Neuron (in vitro differentiated cells): ENCODE data around the gene TTYH2.
"Not testable (repeated sequence)": the region's sequence is repeated elsewhere in the genome, so short reads cannot be mapped to it uniquely, and the experiment has no call there.

Experiments used
- H2AFZ ChIP-seq: one replicate; pipeline ENCODE4 v1.6.1; 2013; ENCODE audit warnings: low read depth, mild to moderate bottlenecking, inconsistent platforms, low read length, moderate library complexity
- H3K27me3 ChIP-seq: one replicate; pipeline ENCODE4 v1.6.1; 2013; ENCODE audit warnings: low read length; ENCODE audit not compliant: insufficient read depth
- H3K36me3 ChIP-seq: one replicate; pipeline ENCODE4 v1.6.1; 2013; ENCODE audit warnings: low read length; ENCODE audit not compliant: insufficient read depth
- H3K4me1 ChIP-seq: one replicate; pipeline ENCODE4 v1.6.1; 2013; ENCODE audit warnings: low read length; ENCODE audit not compliant: insufficient read depth
- H3K4me3 ChIP-seq: 2 replicates; pipeline ENCODE4 v1.5.1; 2013; ENCODE audit warnings: mild to moderate bottlenecking, low read length, moderate library complexity
- H3K9me3 ChIP-seq: one replicate; pipeline ENCODE4 v1.6.1; 2013; ENCODE audit warnings: low read length

The TTYH2 gene

DNA sequence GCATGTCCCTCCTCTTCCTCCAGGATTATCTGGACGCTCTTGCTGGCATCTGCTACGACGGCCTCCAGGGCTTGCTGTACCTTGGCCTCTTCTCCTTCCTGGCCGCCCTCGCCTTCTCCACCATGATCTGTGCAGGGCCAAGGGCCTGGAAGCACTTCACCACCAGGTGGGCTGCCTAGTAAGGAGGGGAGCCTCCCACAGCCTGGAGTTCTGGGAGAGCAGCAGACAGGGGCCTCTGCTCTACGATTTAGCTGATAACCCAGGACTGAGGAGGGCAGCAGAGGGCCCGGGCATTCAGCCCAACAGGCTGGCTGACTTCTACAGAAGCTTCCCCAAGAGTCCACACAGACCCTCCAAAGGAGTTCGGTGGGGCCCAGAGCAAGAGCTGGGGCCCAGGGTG lies 38.8 kb downstream of the TTYH2 start:
- no peaks in the 10 kb centered on the region for H3K4me1 ChIP-seq
- no peak overlapping the region for H2AFZ ChIP-seq
- H3K4me3 ChIP-seq = no peak overlapping the region

DNA sequence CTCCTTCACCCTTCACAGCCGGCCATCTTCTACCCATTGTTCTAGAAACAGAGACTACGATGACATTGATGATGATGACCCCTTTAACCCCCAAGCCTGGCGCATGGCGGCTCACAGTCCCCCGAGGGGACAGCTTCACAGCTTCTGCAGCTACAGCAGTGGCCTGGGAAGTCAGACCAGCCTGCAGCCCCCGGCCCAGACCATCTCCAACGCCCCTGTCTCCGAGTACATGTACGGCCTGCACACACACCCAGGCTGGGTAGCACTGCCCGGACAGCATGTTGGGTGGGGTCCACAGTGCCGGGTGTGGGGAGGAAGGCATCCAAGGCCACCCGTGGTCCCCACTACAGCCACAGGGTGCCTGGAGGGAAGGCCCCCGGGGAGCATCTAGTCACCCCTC lies 39.7 kb downstream of the TTYH2 start:
- H3K4me3 ChIP-seq = no peak overlapping the region
- no peaks in the 10 kb centered on the region for H3K27me3 ChIP-seq
- H3K36me3 ChIP-seq = peaks cover 37% of the 10 kb centered on the region

More for the DNA sequence above, 38.8 kb downstream of the TTYH2 start:
- H3K27me3 ChIP-seq = no peaks in the 10 kb centered on the region
- no peaks in the 10 kb centered on the region for H3K9me3 ChIP-seq
- peaks cover 36% of the 10 kb centered on the region for H3K36me3 ChIP-seq

DNA sequence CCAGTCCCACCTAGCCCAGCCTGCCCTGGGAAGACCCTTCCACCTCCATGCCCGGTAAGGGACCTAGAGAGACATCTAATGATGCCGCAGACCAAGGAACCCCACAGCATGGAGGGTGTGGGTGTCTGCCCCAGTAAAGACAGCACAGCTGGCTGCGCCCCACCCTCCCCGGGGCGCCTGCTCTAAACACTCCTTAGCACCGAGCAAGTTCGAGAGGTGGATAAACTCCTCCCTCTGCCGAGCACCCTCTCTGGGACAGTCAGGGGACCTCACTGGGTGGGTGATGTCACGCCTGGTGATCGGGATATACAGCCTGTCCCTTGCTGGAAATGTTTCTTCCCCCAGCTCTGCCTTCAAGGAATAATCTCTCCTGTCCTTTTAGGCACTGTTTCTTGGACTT lies 43.9 kb downstream of the TTYH2 start:
- Histone ChIP-seq H3K4me3 (no peak overlapping the region), H3K4me1 (no peaks in the 10 kb centered on the region), H3K36me3 (peaks cover 40% of the 10 kb centered on the region), H2AFZ (no peak overlapping the region), H3K9me3 (no peaks in the 10 kb centered on the region), H3K27me3 (no peaks in the 10 kb centered on the region)

More for the DNA sequence above, 39.7 kb downstream of the TTYH2 start:
- Histone ChIP-seq H2AFZ (no peak overlapping the region), H3K9me3 (no peaks in the 10 kb centered on the region), H3K4me1 (no peaks in the 10 kb centered on the region)

DNA sequence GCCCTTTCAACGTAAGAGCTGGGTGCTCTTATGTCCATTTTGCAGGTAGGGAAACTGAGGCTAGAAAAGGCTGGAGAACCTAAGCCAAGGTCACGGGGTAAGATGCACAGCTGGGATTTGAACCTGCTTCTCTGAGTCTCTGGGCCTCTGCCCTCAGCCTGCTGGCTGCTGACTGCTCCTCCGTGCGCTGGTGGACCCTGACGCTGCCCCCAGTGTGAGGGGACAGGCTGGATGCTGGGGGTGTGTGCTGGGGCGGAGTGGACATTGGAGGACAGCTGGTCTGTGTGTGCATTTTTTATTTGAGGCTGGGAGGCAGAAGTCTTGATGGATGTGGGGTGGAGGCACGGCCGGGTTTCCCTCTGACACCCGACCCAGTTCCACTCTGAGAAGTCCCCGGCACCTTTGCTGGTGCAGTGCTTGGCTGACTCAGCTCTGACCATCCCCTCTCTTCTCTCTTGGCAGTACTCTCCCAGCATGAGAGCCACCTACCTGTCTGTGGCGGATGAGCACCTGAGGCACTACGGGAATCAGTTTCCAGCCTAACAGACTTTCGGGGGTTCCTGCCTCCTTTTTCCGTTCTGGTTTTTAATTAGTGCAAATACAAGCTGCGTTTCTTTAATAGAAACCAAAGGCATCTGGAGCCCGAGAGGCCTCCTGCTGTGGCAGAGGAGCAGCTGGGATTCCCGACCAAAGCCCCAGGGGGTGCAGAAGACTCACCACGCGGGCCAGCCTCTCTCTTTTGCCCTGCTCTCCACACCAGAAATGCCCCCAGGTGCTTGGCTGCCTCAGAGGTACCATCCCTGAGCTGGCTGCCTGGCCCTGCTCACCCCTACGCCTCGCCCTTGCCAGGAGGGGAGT lies 46.5 kb downstream of the TTYH2 start:
- Histone ChIP-seq H2AFZ (no peak overlapping the region), H3K27me3 (no peaks in the 10 kb centered on the region), H3K4me3 (no peak overlapping the region), H3K9me3 (no peaks in the 10 kb centered on the region), H3K4me1 (no peaks in the 10 kb centered on the region), H3K36me3 (peaks cover 23% of the 10 kb centered on the region)

DNA sequence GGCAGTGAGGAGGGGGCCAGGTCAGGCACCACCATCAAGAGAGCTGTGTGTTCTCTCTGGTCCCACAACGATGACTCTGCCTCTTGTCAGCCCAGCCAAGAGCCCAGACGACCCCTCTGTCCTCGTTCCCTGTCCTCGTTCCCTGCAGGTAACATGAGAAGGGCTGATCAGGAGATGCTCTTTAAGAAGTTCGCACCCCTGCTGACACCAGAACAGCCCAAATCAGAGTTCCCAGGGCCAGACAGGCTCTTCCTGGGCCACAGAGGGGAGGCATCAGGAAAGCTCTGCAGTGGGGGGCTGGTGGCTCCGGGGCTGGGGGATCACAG lies 47.1 kb downstream of the TTYH2 start:
- no peaks in the 10 kb centered on the region for H3K27me3 ChIP-seq
- no peaks in the 10 kb centered on the region for H3K9me3 ChIP-seq
- H3K36me3 ChIP-seq = peaks cover 22% of the 10 kb centered on the region
- H3K4me3 ChIP-seq = no peak overlapping the region
- H3K4me1 ChIP-seq = no peaks in the 10 kb centered on the region
- no peak overlapping the region for H2AFZ ChIP-seq

DNA sequence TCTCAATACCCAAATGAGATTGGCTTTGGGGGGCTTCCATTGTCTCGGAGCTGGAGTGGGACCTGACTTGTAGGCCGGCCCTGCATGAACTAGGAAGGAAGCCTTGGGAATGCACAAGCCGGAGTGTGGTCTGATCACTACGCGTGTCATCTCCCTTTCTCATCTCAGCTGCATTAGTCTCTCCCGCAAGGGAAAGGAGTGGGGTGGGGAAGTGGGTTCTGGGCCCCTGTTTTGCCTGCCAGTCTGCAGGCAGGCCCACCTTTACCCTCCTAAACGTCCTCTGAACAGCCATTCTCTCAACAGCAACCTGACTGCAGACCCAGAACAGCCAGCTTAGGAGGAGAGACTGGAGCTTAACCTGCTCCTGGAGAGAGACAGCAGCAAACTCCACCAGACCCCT lies 49.2 kb downstream of the TTYH2 start:
- Histone ChIP-seq H3K4me1 (no peaks in the 10 kb centered on the region), H3K27me3 (no peaks in the 10 kb centered on the region), H3K4me3 (no peak overlapping the region), H3K9me3 (no peaks in the 10 kb centered on the region), H2AFZ (no peak overlapping the region), H3K36me3 (peaks cover 12% of the 10 kb centered on the region)

DNA sequence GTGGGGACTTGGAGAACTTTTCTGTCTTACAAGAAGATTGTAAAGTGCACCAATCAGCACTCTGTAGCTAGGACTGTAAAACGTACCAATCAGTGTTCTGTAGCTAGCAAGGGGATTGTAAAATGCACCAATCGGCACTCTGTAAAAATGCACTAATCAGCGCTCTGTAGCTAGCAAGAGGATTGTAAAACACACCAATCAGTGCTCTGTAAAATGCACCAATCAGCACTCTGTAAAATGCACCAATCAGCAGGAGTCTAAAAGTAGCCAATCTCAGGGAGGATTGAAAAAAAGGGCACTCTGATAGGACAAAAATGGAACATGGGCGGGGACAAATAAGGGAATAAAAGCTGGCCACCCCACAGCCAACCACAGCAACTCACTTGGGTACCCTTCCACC lies 53.7 kb downstream of the TTYH2 start:
- peaks cover 18% of the 10 kb centered on the region for H3K4me1 ChIP-seq
- H3K4me3 ChIP-seq, H3K27me3 ChIP-seq, H2AFZ ChIP-seq, H3K9me3 ChIP-seq, H3K36me3 ChIP-seq: not testable (repeated sequence)

DNA sequence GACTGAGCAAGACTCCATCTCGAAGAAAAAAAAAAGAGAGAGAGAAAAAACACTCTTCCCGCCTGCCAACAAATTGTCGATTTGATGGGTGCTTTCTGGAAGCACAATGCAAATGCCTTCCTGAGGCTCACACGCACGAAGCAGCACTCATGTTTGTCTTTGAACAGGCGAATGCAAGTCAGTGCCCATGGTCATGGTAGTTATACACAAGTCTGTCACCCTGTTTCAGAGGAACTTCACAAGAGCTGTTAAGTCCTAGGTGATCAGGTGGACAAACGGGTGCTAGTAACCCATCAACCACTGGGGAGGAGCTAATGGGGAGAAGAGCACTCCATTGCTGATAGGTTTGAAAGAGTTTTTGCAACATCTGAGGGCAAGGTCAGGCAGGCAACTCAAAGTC lies 54.2 kb downstream of the TTYH2 start:
- Histone ChIP-seq H3K36me3 (no peaks in the 10 kb centered on the region), H3K4me3 (no peak overlapping the region), H3K27me3 (no peaks in the 10 kb centered on the region), H3K9me3 (no peaks in the 10 kb centered on the region), H3K4me1 (peaks cover 23% of the 10 kb centered on the region), H2AFZ (no peak overlapping the region)

DNA sequence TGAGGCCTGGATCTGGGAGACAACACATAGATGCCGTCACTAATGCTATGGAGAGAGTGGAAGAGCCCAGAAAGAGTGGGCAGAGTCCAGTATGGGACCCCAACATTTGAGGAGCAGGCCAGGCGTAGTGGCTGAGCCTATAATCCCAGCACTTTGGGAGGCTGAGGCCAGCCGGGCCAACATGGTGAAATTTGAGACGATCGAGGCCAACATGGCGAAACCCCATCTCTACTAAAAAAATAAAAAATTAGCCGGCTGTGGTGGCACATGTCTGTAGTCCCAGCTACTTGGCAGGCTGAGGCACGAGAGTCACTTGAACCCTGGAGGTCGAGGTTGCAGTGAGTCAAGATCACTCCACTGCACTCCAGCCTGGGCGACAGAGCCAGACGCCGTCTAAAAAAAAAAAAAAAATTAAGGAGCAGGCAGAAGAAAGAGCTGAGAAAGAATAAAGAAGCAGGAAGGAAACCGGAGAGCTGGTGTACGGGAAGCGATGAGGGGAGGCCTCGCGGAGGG lies 54.7 kb downstream of the TTYH2 start:
- Histone ChIP-seq H3K4me3 (no peak overlapping the region), H3K9me3 (no peaks in the 10 kb centered on the region), H2AFZ (no peak overlapping the region), H3K4me1 (peaks cover 28% of the 10 kb centered on the region), H3K36me3 (no peaks in the 10 kb centered on the region), H3K27me3 (no peaks in the 10 kb centered on the region)

DNA sequence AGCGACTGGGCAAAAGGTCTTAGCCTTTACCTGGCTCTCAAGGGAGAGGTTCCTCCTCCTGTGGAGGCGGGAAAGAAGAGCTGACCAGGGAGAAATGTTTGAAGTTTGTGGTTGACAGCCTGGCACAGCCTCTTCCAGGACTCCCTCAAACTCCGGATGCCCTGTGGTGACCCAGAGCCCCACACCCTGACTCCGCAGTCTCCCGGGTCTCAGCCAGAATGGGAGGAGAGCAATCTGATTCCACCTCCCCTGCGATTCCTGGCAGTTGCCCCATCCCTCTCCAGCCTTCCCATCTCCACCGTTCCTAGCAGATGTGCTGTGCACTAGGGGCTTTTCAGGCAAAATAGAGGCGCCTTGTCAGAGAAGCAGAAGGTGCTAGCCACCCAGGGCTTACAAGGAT lies 55.2 kb downstream of the TTYH2 start:
- no peak overlapping the region for H2AFZ ChIP-seq
- peaks cover 31% of the 10 kb centered on the region for H3K4me1 ChIP-seq
- H3K36me3 ChIP-seq = no peaks in the 10 kb centered on the region
- no peak overlapping the region for H3K4me3 ChIP-seq
- H3K27me3 ChIP-seq = no peaks in the 10 kb centered on the region
- H3K9me3 ChIP-seq = no peaks in the 10 kb centered on the region

DNA sequence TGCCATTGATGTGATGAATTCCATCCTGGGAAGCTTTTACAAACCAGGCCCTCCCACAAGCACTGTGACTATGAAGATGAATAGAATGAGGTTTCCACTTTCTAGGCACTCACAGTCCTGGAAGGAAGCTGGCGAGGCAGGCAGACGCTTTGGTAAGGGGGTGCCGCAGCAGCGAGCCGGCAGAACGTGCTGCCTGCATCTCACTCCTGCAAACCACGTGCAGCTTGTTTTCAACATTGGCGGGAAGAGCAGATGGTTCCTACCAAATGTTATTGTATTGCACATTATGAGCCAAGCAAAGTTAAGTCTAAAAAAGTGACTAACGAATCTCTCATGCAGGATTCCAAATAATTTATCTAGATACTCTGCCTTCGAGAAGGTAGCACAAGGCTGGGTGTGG lies 57.0 kb downstream of the TTYH2 start:
- Histone ChIP-seq H3K4me1 (peaks cover 45% of the 10 kb centered on the region), H3K4me3 (no peak overlapping the region), H3K36me3 (no peaks in the 10 kb centered on the region), H2AFZ (no peak overlapping the region), H3K9me3 (no peaks in the 10 kb centered on the region), H3K27me3 (no peaks in the 10 kb centered on the region)

DNA sequence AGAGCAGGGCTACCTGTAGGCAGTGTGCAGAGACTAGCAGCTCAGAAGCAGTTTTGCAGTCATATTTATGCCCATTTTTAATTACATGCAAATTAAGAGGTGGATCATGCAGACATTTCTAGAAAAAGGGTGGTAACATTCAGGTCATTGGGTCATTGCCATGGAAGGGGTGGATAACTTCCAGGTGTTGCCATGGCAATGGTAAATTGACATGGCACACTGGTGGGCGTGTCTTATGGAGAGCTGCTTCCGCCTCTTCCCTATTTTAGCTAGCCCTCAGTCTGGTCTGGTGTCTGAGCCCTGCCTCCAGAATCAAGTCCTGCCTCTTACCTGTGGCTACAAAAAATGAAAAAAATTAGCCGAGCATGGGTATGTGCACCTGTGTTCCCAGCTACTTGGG lies 57.9 kb downstream of the TTYH2 start:
- Histone ChIP-seq H3K36me3 (no peaks in the 10 kb centered on the region), H3K9me3 (no peaks in the 10 kb centered on the region), H3K4me1 (peaks cover 53% of the 10 kb centered on the region), H3K4me3 (no peak overlapping the region), H3K27me3 (no peaks in the 10 kb centered on the region), H2AFZ (no peak overlapping the region)

DNA sequence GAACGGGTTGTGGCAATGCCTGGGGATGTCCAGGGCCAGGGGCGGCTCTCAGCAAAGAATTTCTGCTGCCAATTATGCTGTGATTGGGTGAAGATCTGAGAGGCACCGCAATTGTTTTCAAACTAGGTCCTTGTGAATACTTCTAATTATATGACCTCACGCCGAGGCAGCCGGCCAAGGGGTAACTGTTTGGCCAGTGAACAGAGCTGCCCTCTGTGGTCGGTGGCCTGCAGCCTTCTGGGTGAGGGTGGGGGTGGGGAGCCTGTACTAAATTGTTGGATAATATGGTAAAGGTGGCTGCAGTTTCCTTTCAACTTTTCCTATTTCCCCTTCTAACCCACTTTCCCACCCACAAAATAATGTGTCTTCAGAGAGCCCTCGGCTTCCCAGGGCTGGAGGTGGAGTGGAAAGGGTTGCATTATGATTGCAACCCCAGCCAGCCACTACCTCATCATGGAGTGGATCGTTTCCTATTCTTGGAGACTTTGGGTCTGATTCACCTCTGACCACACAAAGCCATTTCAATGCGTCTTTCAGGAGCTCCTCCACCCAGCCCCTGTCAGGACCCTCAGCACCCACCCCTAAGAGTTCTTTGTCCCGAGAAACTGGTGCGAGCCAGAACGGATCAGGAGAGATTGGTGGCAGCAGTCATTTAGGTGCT lies 58.7 kb downstream of the TTYH2 start:
- Histone ChIP-seq H3K4me1 (peaks cover 59% of the 10 kb centered on the region), H3K36me3 (no peaks in the 10 kb centered on the region), H3K27me3 (no peaks in the 10 kb centered on the region), H3K9me3 (no peaks in the 10 kb centered on the region), H2AFZ (no peak overlapping the region), H3K4me3 (no peak overlapping the region)
